MM.1S (cell line): ENCODE measurements around the gene NEK5.

Experiments used
- DNase-seq: peaks from one replicate; pipeline ENCODE4 v3.0.0-alpha.2; 2015
- H2AFZ ChIP-seq: fragments of 300-600 bp; sonication (generic); 2 replicates; pipeline ENCODE4 v1.6.0; 2016; ENCODE audit warnings: antibody characterized with exemption, low read length
- H3F3A ChIP-seq: fragments of 300-600 bp; sonication (generic); 2 replicates; pipeline ENCODE4 v1.6.1; 2016; ENCODE audit warnings: mild to moderate bottlenecking, antibody characterized with exemption, low read length, moderate library complexity, mixed read lengths; ENCODE audit not compliant: insufficient read depth
- H3K27ac ChIP-seq: fragments of 300-600 bp; sonication (generic); 2 replicates; pipeline ENCODE4 v1.5.1; 2016; ENCODE audit warnings: mild to moderate bottlenecking, low read length
- H3K27me3 ChIP-seq: fragments of 300-600 bp; sonication (generic); replicated peaks from 2 replicates; pipeline ENCODE4 v1.6.0; 2016; ENCODE audit warnings: low read length; ENCODE audit not compliant: insufficient read depth
- H3K36me3 ChIP-seq: fragments of 300-600 bp; sonication (generic); replicated peaks from 2 replicates; pipeline ENCODE4 v1.6.1; 2016; ENCODE audit warnings: mild to moderate bottlenecking, low read length, mixed read lengths; ENCODE audit not compliant: insufficient read depth
- H3K4me1 ChIP-seq: fragments of 300-600 bp; sonication (generic); 2 replicates; pipeline ENCODE4 v1.6.1; 2016; ENCODE audit warnings: low read length, mixed read lengths
- H3K4me2 ChIP-seq: fragments of 300-600 bp; sonication (generic); 2 replicates; pipeline ENCODE4 v1.6.0; 2016; ENCODE audit warnings: low read depth, low read length
- H3K4me3 ChIP-seq: fragments of 300-600 bp; sonication (generic); 2 replicates; pipeline ENCODE4 v1.5.1; 2016; ENCODE audit warnings: low read length, mixed read lengths
- H3K79me2 ChIP-seq: fragments of 300-600 bp; sonication (generic); 2 replicates; pipeline ENCODE4 v1.6.1; 2016; ENCODE audit warnings: mixed run types, low read length, mixed read lengths
- H3K9ac ChIP-seq: fragments of 300-600 bp; sonication (generic); 2 replicates; pipeline ENCODE4 v1.6.1; 2016; ENCODE audit warnings: low read length, mixed read lengths
- H3K9me2 ChIP-seq: fragments of 300-600 bp; sonication (generic); replicated peaks from 2 replicates; pipeline ENCODE4 v1.6.1; 2016; ENCODE audit warnings: mild to moderate bottlenecking, low read length, mixed read lengths; ENCODE audit not compliant: insufficient read depth
- H3K9me3 ChIP-seq: fragments of 300-600 bp; sonication (generic); replicated peaks from 2 replicates; pipeline ENCODE4 v1.6.1; 2016; ENCODE audit warnings: mild to moderate bottlenecking, low read length, mixed read lengths; ENCODE audit not compliant: insufficient read depth
- H4K20me1 ChIP-seq: fragments of 300-600 bp; sonication (generic); 2 replicates; pipeline ENCODE4 v1.6.1; 2016; ENCODE audit warnings: mild to moderate bottlenecking, low read length, moderate library complexity, mixed read lengths; ENCODE audit not compliant: insufficient read depth
- EZH2 ChIP-seq: fragments of 300-600 bp; sonication (generic); optimal IDR thresholded peaks from 2 replicates; pipeline ENCODE3; 2017; ENCODE audit warnings: low read depth, mild to moderate bottlenecking, antibody characterized with exemption, low read length, mixed read lengths
- EZH2phosphoT487 ChIP-seq: fragments of 300-600 bp; sonication (generic); IDR thresholded peaks from 2 replicates; pipeline ENCODE4 v1.6.1; 2018; ENCODE audit warnings: antibody characterized with exemption, low read length
- TF ChIP-seq, protein P1 (sequence below): fragments of 300-600 bp; sonication (generic); IDR thresholded peaks from 2 replicates; pipeline ENCODE4 v1.5.1; 2016; ENCODE audit warnings: antibody characterized with exemption, low read length, mixed read lengths

Gene NEK5

DNA sequence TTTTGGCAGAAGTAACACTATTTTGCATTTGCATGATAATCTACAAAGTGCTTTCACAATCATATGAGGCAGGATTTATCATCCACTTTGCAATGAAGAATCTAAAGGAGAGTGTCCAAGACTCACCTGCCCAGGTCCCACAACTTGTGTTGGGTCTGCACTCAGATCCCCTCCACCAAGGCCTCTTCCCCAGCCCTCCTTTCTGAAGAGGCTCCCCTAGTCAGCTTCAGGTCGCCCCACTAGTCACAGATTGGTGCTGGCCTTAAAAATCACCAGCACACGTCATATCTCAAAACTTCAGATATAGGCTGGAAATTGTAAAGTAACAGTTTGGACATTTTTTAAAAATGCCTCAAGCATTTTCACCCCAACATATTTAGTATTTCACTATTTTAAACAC is 135.2 kb downstream of the NEK5 start:
- Histone ChIP-seq H3K4me2 (no peak overlapping the region), H3K9ac (no peak overlapping the region), H3K79me2 (no peaks in the 10 kb centered on the region), H2AFZ (no peak overlapping the region), H3K4me1 (no peaks in the 10 kb centered on the region), H4K20me1 (no peaks in the 10 kb centered on the region), H3K9me3 (no peaks in the 10 kb centered on the region), H3K27ac (no peak overlapping the region), H3K27me3 (no peaks in the 10 kb centered on the region), H3K4me3 (no peak overlapping the region), H3F3A (no peaks in the 10 kb centered on the region), H3K9me2 (no peaks in the 10 kb centered on the region), H3K36me3 (no peaks in the 10 kb centered on the region)
- no peak for TF ChIP-seq EZH2
- TF ChIP-seq EZH2phosphoT487: no peak
- TF ChIP-seq, protein P1, sequence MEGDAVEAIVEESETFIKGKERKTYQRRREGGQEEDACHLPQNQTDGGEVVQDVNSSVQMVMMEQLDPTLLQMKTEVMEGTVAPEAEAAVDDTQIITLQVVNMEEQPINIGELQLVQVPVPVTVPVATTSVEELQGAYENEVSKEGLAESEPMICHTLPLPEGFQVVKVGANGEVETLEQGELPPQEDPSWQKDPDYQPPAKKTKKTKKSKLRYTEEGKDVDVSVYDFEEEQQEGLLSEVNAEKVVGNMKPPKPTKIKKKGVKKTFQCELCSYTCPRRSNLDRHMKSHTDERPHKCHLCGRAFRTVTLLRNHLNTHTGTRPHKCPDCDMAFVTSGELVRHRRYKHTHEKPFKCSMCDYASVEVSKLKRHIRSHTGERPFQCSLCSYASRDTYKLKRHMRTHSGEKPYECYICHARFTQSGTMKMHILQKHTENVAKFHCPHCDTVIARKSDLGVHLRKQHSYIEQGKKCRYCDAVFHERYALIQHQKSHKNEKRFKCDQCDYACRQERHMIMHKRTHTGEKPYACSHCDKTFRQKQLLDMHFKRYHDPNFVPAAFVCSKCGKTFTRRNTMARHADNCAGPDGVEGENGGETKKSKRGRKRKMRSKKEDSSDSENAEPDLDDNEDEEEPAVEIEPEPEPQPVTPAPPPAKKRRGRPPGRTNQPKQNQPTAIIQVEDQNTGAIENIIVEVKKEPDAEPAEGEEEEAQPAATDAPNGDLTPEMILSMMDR: no peak
- DNase-seq: no peak

DNA sequence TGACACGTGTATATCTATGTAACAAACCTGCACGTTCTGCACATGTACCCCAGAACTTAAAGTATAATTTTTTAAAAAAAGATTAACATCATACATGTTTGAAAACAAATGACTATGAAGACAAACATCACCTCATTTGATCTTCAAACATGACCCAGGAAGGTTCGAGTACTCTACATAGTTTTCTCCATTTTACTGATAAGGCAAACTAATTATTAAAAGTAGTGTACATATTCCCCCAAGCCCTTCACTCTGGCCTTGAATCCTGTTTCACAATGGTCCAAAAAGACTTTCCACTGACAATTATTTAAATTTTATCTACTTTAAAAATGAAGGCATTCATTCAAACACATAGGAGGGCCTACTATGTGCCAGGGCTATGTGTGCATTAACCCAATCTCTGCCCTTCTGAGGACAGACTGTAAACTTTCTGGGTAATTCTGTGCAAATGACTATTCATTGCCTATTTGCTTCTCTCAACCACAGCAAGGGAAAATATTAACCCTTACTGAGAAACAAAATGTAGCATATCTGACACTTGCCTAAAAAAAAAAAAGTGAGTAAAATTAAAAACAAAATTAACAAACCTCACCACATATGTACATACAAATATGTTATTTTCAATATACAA is 139.8 kb downstream of the NEK5 start:
- Histone ChIP-seq H4K20me1 (no peaks in the 10 kb centered on the region), H2AFZ (no peak overlapping the region), H3K27me3 (no peaks in the 10 kb centered on the region), H3K27ac (no peak overlapping the region), H3K4me2 (no peak overlapping the region), H3K4me1 (no peaks in the 10 kb centered on the region), H3F3A (no peaks in the 10 kb centered on the region), H3K36me3 (no peaks in the 10 kb centered on the region), H3K9me2 (no peaks in the 10 kb centered on the region), H3K9me3 (no peaks in the 10 kb centered on the region), H3K9ac (no peak overlapping the region), H3K4me3 (no peak overlapping the region), H3K79me2 (no peaks in the 10 kb centered on the region)
- no peak for TF ChIP-seq EZH2phosphoT487
- TF ChIP-seq, protein P1: no peak
- no peak for TF ChIP-seq EZH2
- DNase-seq: no peak
